Upper lobe of left lung (tissue), 6 donors: ENCODE data around the gene MORN1. TPM values are rescaled to one million over a fixed set of nuclear protein-coding genes. Genes with fewer than 3 reads are reported as not detected.

Experiments used
- ATAC-seq, 2 donors: fragments of 200-7000 bp; cut with Tn5 transposase; one replicate each; pipeline ENCODE4 v1.9.1; 2022; ENCODE audit warnings: mild to moderate bottlenecking in 2 of 2, moderate library complexity in 2 of 2; ENCODE audit not compliant: low FRiP score in 2 of 2
- DNase-seq, 2 donors: peaks; one replicate each; pipeline ENCODE4 v3.0.0-alpha.2; 2019 to 2020
- H3K27ac ChIP-seq, 4 donors: fragments of 200-600 bp; sonication (generic); one replicate each; pipeline ENCODE4 v1.5.1; 2016 to 2019
- H3K27me3 ChIP-seq, 4 donors: fragments of 200-600 bp; sonication (generic); one replicate each; pipeline ENCODE4 v1.5.1; 2017 to 2019
- H3K36me3 ChIP-seq, 4 donors: fragments of 200-600 bp; sonication (generic); one replicate each; pipeline ENCODE4 v1.5.1; 2016 to 2019
- H3K4me1 ChIP-seq, 4 donors: fragments of 200-600 bp; sonication (generic); one replicate each; pipeline ENCODE4 v1.5.1; 2018 to 2019
- H3K4me3 ChIP-seq, 4 donors: fragments of 200-600 bp; sonication (generic); one replicate each; pipeline ENCODE4 v1.5.1; 2017 to 2019; ENCODE audit warnings: mild to moderate bottlenecking in 2 of 4, moderate library complexity in 1 of 4
- H3K9me3 ChIP-seq, 4 donors: fragments of 200-600 bp; sonication (generic); one replicate each; pipeline ENCODE4 v1.5.1; 2018 to 2019
- CTCF ChIP-seq, 6 experiments: fragments of 450-650 bp in 4 of 6; fragments of 200-600 bp in 2 of 6; sonication (generic) in 2 of 6; IDR thresholded peaks; one replicate each; pipeline ENCODE4 v1.5.1; 2016 to 2019; ENCODE audit warnings: antibody characterized with exemption in 6 of 6
- EP300 ChIP-seq, 4 donors: sonication (generic); formaldehyde crosslinking; IDR thresholded peaks; one replicate each; pipeline ENCODE4 v1.5.1; 2017; ENCODE audit warnings: antibody characterized with exemption in 4 of 4, control low read depth in 2 of 4
- POLR2A ChIP-seq, 4 donors: fragments of 450-650 bp; IDR thresholded peaks; one replicate each; pipeline ENCODE4 v1.5.1; 2016 to 2017; ENCODE audit warnings: antibody characterized with exemption in 4 of 4, mild to moderate bottlenecking in 2 of 4
- POLR2AphosphoS5 ChIP-seq, 2 donors: sonication (generic); formaldehyde crosslinking; IDR thresholded peaks; one replicate each; pipeline ENCODE4 v1.5.1; 2017; ENCODE audit warnings: antibody characterized with exemption in 2 of 2
- WGBS, 2 donors: methylation state at CpG; one replicate each; pipeline ENCODE4 v1.1.5; 2017 to 2018; 5-methylcytosine and 5-hydroxymethylcytosine counted together
- total RNA-seq, 6 donors: library from RNA; depleted of rRNA in 4 of 6; stranded (reverse); fragments of >200 nt in 4 of 6; gene quantifications; one replicate each; pipeline versions ENCODE4 v1.1.0 to v1.2.1, GENCODE V29; 2016 to 2021
- donor health status: DM: no; HTN: no; CAD: no; lungs with moderate emphysema.
- donor health status: DM: no; HTN: yes; CAD: no; lungs with severe emphysema.

Gene MORN1
- total RNA-seq, 6 donors from 2014 or later: 8.5 to 23.4 (median 14.6) TPM

DNA sequence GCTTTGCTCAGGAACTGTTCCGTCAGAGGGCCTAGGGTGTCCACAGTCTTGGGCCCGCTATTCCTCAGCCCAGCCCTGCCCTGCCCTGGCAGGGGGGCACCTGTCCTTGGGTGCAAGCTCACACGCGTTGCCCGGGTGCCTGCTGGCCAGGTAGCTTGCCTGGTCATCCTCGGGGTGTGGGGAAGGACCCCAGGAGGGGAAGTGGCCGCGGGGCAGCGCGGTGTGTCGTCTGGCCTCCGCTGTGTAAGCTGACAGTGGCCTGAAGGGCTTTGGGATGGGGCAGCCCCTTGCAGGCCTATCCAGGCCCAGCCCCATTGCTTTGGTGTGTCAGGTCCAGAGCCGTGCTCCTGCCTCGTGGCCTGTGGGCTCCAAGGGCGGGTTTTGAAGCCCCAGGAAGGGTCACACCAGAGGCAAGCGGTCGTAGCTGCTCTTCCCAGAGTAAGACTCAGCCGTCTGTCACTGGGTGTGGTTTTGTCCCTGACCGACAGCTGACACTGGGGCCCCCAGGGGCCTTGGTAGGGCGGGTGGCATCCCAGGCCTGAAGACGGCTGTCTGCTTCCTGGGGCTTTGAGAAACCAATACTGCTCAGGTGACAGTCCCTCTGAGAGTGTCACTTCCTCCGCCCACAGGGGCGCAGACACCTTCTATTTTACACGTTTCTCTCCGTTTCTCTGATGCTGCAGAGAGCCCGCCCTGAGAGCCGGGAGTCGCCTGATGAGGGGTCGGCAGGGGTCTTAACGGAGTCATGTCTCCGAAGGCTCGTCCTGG is 91.2 kb downstream of the MORN1 start:
- WGBS, 2 donors: 40 to 49% methylated on average over 3 to 28 of the region's 32 CpGs
- ATAC-seq: peak; percentile 8 to 33
- TF ChIP-seq EP300 (IDR thresholded peaks at IDR 0.05) (no peak), POLR2AphosphoS5 (IDR thresholded peaks at IDR 0.05) (no peak), POLR2A (IDR thresholded peaks at IDR 0.05) (no peak), CTCF (IDR thresholded peaks at IDR 0.05) (no peak)

GRCh38 chr1:2299131-2299627 is 92.2 kb downstream of the MORN1 start:
- Histone ChIP-seq H3K27me3 (no peaks in the 10 kb centered on the region), H3K27ac (peak overlapping the region; percentile 88 to 95 (median 92)), H3K36me3 (peaks cover 5 to 14% (median 12%) of the 10 kb centered on the region in 4 donors), H3K4me1 (peaks cover 51 to 91% (median 65%) of the 10 kb centered on the region in 4 donors), H3K4me3 (peak overlapping the region in 1 of 4 donors; percentile 40), H3K9me3 (no peaks in the 10 kb centered on the region)
- ATAC-seq: peak; percentile 38 to 56
- 33 to 40% methylated on average over 2 to 24 of the region's 24 CpGs for WGBS, 2 donors
- peak; percentile 76 to 90 for DNase-seq
- TF ChIP-seq CTCF (IDR thresholded peaks at IDR 0.05) (no peak), POLR2A (IDR thresholded peaks at IDR 0.05) (no peak), POLR2AphosphoS5 (IDR thresholded peaks at IDR 0.05) (peak; percentile 75 to 84), EP300 (IDR thresholded peaks at IDR 0.05) (peak in 1 of 4 donors; percentile 5)

More for the DNA sequence above, 91.2 kb downstream of the MORN1 start:
- DNase-seq: peak; percentile 59 to 87
- peaks cover 45 to 81% (median 55%) of the 10 kb centered on the region in 4 donors for H3K4me1 ChIP-seq
- H3K4me3 ChIP-seq: peak overlapping the region in 3 of 4 donors; percentile 18 to 40 (median 31)
- H3K9me3 ChIP-seq: no peaks in the 10 kb centered on the region
- H3K27me3 ChIP-seq: no peaks in the 10 kb centered on the region
- H3K27ac ChIP-seq: peak overlapping the region; percentile 88 to 95 (median 92)
- peaks cover 10 to 24% (median 22%) of the 10 kb centered on the region in 4 donors for H3K36me3 ChIP-seq

DNA sequence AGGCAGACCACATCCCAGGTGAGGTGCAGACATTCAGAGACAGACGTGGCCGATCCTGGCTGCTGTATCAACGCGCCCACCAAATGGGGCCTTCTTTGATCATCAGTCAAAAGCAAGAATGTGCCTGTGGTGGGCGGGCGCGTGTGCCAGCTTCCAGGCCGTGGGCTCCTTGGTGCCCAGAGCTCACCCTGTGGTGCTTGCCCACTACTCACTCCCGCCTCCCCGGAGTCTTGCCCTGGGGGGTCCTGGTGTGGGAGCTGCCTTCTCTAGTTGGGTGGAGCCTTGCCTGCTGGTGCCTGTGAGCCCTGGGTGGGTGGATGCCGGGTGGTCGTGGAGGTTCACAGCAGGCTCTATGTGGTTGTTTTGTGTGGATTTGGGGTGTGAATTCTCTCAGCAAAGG is 92.7 kb downstream of the MORN1 start:
- 77% methylated on average over 12 of the region's 12 CpGs; no CpG with 5 or more reads in 1 of the 2 donors for WGBS, 2 donors
- Histone ChIP-seq H3K4me1 (peaks cover 56 to 93% (median 69%) of the 10 kb centered on the region in 4 donors), H3K4me3 (no peak overlapping the region)

DNA sequence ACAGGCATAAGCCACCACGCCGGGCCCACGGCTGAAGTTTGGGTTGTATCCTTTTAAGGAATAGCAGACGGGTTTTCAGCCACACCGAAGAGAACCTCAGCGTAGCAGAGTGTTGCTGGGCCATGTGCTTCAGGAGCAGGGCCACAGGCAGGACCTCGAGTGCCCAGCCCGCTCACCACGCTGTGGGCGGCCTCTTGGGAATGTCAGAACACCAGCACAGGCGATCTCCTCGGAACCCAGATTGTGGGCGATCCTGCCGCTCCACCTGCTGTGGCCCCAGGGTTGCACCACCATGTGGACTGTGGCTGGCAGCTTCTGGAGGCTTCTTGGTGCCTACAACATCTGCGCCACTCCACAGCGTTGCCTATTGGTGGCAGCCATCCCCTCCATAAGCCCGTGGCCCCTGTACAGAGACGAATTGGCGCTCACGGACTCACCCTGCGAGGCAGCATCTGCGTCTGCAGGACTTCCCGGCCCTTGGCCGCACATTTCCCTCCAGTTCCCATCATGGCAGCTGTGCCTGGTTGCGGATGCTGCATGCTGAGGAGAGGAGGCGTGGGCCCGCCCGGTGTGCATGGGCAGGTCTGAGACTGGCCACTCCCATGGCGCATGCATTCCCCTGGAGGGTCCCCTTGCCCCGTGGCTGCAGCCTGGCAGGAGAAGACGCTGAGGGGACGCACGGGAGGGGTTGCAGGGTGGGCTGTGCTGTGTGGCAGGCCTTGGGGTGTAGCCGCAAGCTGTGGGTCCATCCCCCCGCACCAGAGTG is 93.9 kb downstream of the MORN1 start:
- H3K9me3 ChIP-seq: no peaks in the 10 kb centered on the region
- no peak for ATAC-seq
- peak overlapping the region in 2 of 4 donors; percentile 89 to 94 for H3K27ac ChIP-seq
- no peaks in the 10 kb centered on the region for H3K27me3 ChIP-seq
- H3K4me3 ChIP-seq: no peak overlapping the region
- TF ChIP-seq POLR2AphosphoS5 (IDR thresholded peaks at IDR 0.05) (no peak), EP300 (IDR thresholded peaks at IDR 0.05) (no peak), CTCF (IDR thresholded peaks at IDR 0.05) (no peak), POLR2A (IDR thresholded peaks at IDR 0.05) (no peak)
- WGBS, 2 donors: 92 to 97% methylated on average over 27 to 32 of the region's 35 CpGs
- H3K36me3 ChIP-seq: peaks cover 0 to 4% (median 0%) of the 10 kb centered on the region in 4 donors
- peaks cover 68 to 94% (median 82%) of the 10 kb centered on the region in 4 donors for H3K4me1 ChIP-seq
- peak in 1 of 2 donors; percentile 77 for DNase-seq

More for the DNA sequence above, 92.7 kb downstream of the MORN1 start:
- Histone ChIP-seq H3K36me3 (peaks cover 0 to 9% (median 7%) of the 10 kb centered on the region in 4 donors), H3K27me3 (no peaks in the 10 kb centered on the region), H3K27ac (peak overlapping the region; percentile 88 to 95 (median 92)), H3K9me3 (no peaks in the 10 kb centered on the region)
- ATAC-seq (no peak), DNase-seq (no peak)
- no peak for TF ChIP-seq EP300 (IDR thresholded peaks at IDR 0.05)
- no peak for TF ChIP-seq POLR2A (IDR thresholded peaks at IDR 0.05)
- TF ChIP-seq CTCF (IDR thresholded peaks at IDR 0.05): no peak
- no peak for TF ChIP-seq POLR2AphosphoS5 (IDR thresholded peaks at IDR 0.05)
